ENCODE measurements around the gene TMEM37. TPM values are rescaled to one million over a fixed set of nuclear protein-coding genes. Genes with fewer than 3 reads are reported as not detected.

The TMEM37 gene
- total and polyA plus RNA-seq, 2 donors from 2014 or later, result 59.4 to 221 TPM

- Histone ChIP-seq H3K9me3 (ENCODE audit: control insufficient read depth in 2 of 3, insufficient read depth in 1 of 3, low read length in 3 of 3) (no peaks in the 10 kb centered on the region), H3K27me3 (ENCODE audit: control insufficient read depth, insufficient read depth, low read length) (no peaks in the 10 kb centered on the region), H3K9ac (ENCODE audit: low read length in 3 of 3) (no peak overlapping the region), H3K4me1 (ENCODE audit: control insufficient read depth in 2 of 3, insufficient read depth in 2 of 3, low read depth in 1 of 3, low read length in 3 of 3) (peaks cover 0 to 3% (median 0%) of the 10 kb centered on the region in 3 donors), H3K36me3 (ENCODE audit: control insufficient read depth in 2 of 3, insufficient read depth in 3 of 3, low read length in 3 of 3) (no peaks in the 10 kb centered on the region), H3K4me3 (ENCODE audit: low read length in 3 of 3) (no peak overlapping the region), H3K27ac (ENCODE audit: low read depth in 2 of 2, low read length in 2 of 2) (no peak overlapping the region)
- no peak for FAIRE-seq
- TF ChIP-seq, protein P1, sequence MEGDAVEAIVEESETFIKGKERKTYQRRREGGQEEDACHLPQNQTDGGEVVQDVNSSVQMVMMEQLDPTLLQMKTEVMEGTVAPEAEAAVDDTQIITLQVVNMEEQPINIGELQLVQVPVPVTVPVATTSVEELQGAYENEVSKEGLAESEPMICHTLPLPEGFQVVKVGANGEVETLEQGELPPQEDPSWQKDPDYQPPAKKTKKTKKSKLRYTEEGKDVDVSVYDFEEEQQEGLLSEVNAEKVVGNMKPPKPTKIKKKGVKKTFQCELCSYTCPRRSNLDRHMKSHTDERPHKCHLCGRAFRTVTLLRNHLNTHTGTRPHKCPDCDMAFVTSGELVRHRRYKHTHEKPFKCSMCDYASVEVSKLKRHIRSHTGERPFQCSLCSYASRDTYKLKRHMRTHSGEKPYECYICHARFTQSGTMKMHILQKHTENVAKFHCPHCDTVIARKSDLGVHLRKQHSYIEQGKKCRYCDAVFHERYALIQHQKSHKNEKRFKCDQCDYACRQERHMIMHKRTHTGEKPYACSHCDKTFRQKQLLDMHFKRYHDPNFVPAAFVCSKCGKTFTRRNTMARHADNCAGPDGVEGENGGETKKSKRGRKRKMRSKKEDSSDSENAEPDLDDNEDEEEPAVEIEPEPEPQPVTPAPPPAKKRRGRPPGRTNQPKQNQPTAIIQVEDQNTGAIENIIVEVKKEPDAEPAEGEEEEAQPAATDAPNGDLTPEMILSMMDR (IDR thresholded peaks at IDR 0.05; ENCODE audit: borderline replicate concordance, extremely low read depth, insufficient read depth), result no peak
- peak in 1 of 5 donors; percentile 14 for DNase-seq
- intact Hi-C loops (cut with DNase I), result loop anchor here (5.0 kb wide), 1 partner anchor 69 kb away; no protein-coding TSS in a partner anchor
Observed at GRCh38 chr2:119475857-119476244, 44.2 kb downstream of the TMEM37 start.

GRCh38 chr2:119476301-119477112, 44.9 kb downstream of the TMEM37 start:
- peak overlapping the region in 1 of 3 donors; percentile 4 for H3K9ac ChIP-seq (ENCODE audit: low read length in 3 of 3)
- no peaks in the 10 kb centered on the region for H3K9me3 ChIP-seq (ENCODE audit: control insufficient read depth in 2 of 3, insufficient read depth in 1 of 3, low read length in 3 of 3)
- no peaks in the 10 kb centered on the region for H3K27me3 ChIP-seq (ENCODE audit: control insufficient read depth, insufficient read depth, low read length)
- intact Hi-C loops (cut with DNase I), result loop anchor here (5.0 kb wide), 1 partner anchor 69 kb away; no protein-coding TSS in a partner anchor
- DNase-seq (peak in 4 of 5 donors; percentile 68 to 88 (median 80)), FAIRE-seq (no peak)
- peaks cover 0 to 3% (median 0%) of the 10 kb centered on the region in 3 donors for H3K4me1 ChIP-seq (ENCODE audit: control insufficient read depth in 2 of 3, insufficient read depth in 2 of 3, low read depth in 1 of 3, low read length in 3 of 3)
- H3K36me3 ChIP-seq (ENCODE audit: control insufficient read depth in 2 of 3, insufficient read depth in 3 of 3, low read length in 3 of 3), result no peaks in the 10 kb centered on the region
- TF ChIP-seq, protein P1 (IDR thresholded peaks at IDR 0.05; ENCODE audit: borderline replicate concordance, extremely low read depth, insufficient read depth), result peak; percentile 95
- H3K4me3 ChIP-seq (ENCODE audit: low read length in 3 of 3), result peak overlapping the region in 1 of 3 donors; percentile 32
- H3K27ac ChIP-seq (ENCODE audit: low read depth in 2 of 2, low read length in 2 of 2), result peak overlapping the region in 1 of 2 donors; percentile 32

DNA sequence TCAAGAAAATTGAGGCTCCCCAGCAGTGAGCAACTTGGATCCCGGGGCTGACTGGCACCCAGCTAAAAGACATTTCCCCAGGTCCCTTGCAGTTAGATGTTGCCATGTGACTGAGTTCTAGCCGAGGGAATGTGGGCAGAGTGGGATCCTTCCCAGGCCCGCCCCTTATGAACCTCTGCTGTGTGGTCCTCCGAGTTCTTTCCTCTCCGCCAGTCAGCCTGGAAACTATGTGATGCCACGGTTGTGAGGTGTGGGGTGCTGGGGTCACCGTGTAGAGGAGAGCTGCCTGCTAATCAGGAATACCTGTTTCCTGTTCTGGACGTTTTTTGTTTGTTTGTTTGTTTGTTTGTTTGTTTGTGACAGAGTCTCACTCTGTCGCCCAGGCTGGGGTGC, 45.5 kb downstream of the TMEM37 start:
- Histone ChIP-seq H3K9ac (ENCODE audit: low read length in 3 of 3) (peak overlapping the region in 1 of 3 donors; percentile 4), H3K27me3 (ENCODE audit: control insufficient read depth, insufficient read depth, low read length) (no peaks in the 10 kb centered on the region), H3K4me3 (ENCODE audit: low read length in 3 of 3) (peak overlapping the region in 1 of 3 donors; percentile 32), H3K9me3 (ENCODE audit: control insufficient read depth in 2 of 3, insufficient read depth in 1 of 3, low read length in 3 of 3) (no peaks in the 10 kb centered on the region), H3K27ac (ENCODE audit: low read depth in 2 of 2, low read length in 2 of 2) (peak overlapping the region in 1 of 2 donors; percentile 32), H3K4me1 (ENCODE audit: control insufficient read depth in 2 of 3, insufficient read depth in 2 of 3, low read depth in 1 of 3, low read length in 3 of 3) (peaks cover 0 to 3% (median 0%) of the 10 kb centered on the region in 3 donors), H3K36me3 (ENCODE audit: control insufficient read depth in 2 of 3, insufficient read depth in 3 of 3, low read length in 3 of 3) (no peaks in the 10 kb centered on the region)
- intact Hi-C loops (cut with DNase I), result loop anchor here (5.0 kb wide), 1 partner anchor 70 kb away; no protein-coding TSS in a partner anchor
- no peak for DNase-seq
- no peak for FAIRE-seq
- TF ChIP-seq, protein P1 (IDR thresholded peaks at IDR 0.05; ENCODE audit: borderline replicate concordance, extremely low read depth, insufficient read depth), result no peak

Data from kidney (tissue), 14 donors.